GM06990 (cell line): ENCODE results near the gene HHIPL1.

Experiments
- DNase-seq: peaks from one replicate; pipeline ENCODE4 v3.0.0-alpha.2; 2011; ENCODE audit not compliant: insufficient read length; ENCODE audit errors: extremely low read depth
- H3K27me3 ChIP-seq: replicated peaks from 2 replicates; pipeline ENCODE4 v1.6.0; 2011; ENCODE audit warnings: low read length; ENCODE audit not compliant: control insufficient read depth, insufficient read depth
- H3K36me3 ChIP-seq: 2 replicates; pipeline ENCODE4 v1.5.1; 2011; ENCODE audit warnings: low read length; ENCODE audit not compliant: control insufficient read depth, insufficient read depth
- H3K4me3 ChIP-seq: replicated peaks from 2 replicates; pipeline ENCODE4 v1.5.1; 2011; ENCODE audit warnings: low read depth, mild to moderate bottlenecking, control low read depth, low read length
- TF ChIP-seq, protein P1 (sequence below): IDR thresholded peaks from 2 replicates; pipeline ENCODE4 v1.5.1; 2011; ENCODE audit warnings: low read length, control low read depth, mild to moderate bottlenecking, inconsistent platforms; ENCODE audit not compliant: insufficient read depth, poor library complexity, severe bottlenecking

Gene HHIPL1

DNA sequence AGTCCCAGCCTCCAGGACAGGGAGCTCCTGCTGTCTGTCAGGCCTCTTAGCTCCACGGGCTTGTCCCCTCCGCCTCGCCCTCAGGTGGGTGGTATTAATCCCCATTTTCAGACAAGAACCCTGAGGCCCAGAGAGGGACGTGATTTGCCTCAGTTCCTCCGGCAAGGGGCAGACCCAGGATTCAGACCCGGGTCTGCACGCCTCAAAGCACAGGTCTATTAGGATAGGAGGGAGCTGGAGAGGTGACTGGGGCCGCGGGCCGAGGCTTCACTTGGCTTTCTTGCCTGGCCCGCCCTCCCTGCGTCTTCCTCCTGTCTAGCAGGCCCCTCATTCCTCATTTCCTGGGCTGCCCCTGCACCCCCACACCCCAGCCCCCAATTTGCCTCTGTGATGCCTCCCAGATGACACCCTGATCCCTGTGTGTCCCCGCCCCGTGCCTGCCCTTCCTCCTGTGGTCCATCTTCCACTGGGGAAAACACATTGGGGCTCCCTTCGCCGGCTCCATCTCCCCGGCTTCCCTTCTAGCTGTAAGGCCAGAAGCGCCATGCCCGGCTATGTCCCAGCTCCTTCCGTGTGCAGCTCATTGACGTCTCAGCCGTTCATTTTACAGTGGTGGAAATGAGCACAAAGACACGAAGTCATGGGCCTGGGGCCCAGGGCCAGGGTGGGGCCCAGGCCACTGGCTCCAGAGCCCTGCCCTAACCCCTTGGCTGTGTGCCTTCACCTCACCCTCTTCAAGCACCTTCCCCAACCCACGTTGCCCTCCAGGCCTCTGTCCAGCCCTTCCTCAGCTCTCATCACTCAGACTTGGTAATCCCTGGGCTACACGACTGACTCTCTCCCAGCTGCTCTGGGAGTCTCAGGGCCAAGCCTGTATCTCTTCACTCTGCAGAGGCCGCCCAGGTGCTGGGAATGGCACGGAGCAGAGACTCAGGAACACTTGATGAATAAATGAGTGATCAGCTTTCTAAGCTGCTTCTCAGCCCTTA lies 23.7 kb downstream of the HHIPL1 start:
- Histone ChIP-seq H3K36me3 (no peaks in the 10 kb centered on the region), H3K27me3 (no peaks in the 10 kb centered on the region; the same call in 1 of the 2 replicates), H3K4me3 (no peak overlapping the region)
- no peak for DNase-seq
- TF ChIP-seq, protein P1, sequence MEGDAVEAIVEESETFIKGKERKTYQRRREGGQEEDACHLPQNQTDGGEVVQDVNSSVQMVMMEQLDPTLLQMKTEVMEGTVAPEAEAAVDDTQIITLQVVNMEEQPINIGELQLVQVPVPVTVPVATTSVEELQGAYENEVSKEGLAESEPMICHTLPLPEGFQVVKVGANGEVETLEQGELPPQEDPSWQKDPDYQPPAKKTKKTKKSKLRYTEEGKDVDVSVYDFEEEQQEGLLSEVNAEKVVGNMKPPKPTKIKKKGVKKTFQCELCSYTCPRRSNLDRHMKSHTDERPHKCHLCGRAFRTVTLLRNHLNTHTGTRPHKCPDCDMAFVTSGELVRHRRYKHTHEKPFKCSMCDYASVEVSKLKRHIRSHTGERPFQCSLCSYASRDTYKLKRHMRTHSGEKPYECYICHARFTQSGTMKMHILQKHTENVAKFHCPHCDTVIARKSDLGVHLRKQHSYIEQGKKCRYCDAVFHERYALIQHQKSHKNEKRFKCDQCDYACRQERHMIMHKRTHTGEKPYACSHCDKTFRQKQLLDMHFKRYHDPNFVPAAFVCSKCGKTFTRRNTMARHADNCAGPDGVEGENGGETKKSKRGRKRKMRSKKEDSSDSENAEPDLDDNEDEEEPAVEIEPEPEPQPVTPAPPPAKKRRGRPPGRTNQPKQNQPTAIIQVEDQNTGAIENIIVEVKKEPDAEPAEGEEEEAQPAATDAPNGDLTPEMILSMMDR, result no peak

DNA sequence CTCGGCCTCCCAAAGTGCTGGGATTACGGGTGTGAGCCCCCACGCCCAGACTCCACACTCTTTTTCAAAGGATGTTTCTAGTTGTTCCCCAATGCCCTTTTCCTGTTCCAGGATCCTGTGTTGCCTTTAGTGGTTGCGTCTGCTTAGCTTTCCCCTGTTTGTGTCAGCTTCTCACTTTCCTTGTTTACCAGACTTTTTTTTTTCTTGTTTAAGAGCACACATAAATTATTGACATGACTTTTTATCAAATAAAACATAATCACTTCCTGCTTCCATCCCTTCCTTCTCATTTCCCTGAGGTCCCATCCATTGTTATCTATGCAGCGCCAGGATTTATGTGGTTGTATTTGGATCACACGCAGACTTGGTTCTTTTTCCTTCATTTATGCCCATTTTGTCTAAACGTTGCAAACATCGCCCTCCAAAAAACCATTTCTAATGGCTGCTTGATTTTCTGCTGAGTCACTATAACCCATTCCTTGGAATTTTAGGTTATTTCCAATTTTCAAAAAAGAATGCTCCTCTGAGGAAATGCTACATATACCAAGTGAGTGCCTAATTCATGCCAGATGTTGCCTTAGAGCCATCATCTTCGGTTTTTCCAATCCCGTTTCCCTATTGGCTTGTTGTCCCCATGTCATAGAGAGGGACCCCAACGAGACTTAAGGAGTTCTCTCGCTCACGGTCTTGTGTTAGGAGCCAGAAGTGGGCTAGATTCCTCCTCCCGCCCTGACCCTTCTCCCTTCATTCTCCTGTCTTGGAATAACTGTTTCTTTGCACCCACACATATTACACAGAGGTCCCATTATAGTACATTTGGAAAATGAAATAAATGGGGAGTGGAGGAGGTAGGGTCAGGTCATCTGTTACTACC lies 25.7 kb downstream of the HHIPL1 start:
- DNase-seq, result no peak
- TF ChIP-seq, protein P1, result no peak
- no peak overlapping the region for H3K4me3 ChIP-seq
- H3K36me3 ChIP-seq, result no peaks in the 10 kb centered on the region
- no peaks in the 10 kb centered on the region for H3K27me3 ChIP-seq

DNA sequence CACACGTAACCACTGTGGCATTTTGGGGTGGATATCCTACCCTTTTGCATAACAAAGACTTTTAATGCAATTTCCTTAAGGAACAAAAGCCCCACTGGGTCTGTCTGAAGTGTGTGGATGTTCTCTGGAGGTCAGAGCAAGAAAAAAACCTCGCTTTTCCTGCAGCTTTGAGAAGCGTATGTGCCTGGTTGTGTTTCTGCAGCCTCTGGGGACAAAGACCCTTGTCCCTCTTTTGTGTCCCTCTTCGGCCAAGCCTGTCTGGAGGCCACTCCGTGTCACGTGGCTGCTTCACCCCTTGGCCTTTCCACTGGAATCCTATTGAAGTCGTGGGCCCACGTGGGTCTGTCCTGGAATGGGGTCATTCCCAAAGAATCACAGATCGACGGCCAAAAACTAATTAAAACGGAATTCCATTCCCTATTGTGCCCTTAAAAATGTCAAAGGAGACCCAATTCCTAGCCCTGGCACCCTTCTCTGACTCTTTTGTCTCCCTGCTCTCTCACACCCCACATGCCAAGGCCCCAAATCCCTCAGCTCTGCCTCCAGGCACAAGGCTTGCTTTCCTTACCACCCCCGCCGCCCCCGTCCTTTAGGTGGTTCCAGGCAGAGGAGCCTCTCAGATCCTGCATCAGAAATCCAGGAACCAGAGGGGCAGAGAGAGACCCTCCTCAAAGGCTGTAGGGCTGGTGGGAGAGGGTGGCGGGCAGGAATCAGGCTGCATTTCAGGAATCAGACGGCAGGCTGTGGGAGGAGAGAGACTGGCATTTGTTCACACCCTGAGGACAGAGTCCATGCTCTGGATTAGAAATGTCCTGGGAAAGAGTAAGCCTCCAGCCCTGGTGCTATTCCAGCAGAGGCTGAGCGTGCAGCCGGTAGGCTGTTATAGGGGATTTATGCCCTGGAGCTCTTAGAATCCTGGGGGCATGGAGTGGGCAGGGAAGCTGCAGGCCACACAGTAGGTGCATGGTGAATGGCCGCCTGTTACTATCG lies 26.6 kb downstream of the HHIPL1 start:
- no peak for DNase-seq
- H3K4me3 ChIP-seq, result no peak overlapping the region
- no peaks in the 10 kb centered on the region for H3K27me3 ChIP-seq
- TF ChIP-seq, protein P1, result no peak
- H3K36me3 ChIP-seq, result no peaks in the 10 kb centered on the region

DNA sequence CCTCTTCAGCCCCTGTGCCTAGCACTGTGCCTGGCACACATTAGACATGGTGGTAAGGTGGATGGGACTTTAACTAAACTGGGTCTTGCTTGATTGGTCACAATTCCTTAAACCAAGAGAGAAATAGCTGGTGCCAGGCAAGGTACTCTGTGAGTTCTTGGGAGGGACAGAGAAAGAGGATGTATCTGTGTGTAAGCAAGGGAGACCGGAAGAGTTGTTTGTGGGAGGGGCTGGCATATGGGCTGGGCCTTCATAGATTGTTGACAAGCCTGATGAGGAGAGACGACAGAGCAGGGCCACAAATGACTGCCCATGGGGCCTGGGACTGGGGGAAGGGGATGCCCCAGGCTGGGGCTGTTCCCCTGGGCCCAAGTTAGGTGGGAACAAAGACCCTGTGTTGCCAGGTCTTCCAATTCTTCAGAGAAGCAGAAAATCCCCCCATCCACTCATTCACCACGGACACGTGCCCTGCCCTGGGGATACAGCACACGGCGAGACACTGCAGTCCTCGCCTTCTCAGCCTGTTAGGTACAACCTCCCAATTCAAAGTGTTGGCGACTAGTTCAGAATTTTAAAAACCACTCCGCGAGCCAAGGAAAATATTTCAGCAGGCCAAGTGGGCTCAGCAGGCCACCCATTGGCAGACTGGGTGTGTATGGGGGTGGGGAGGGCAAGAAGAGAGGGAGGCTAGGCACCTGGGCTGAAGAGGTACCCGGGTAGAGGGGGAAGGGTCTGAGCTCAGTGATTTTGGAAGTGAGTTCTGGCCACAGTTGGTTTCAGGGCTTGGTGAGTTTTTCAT lies 27.8 kb downstream of the HHIPL1 start:
- no peak for DNase-seq
- Histone ChIP-seq H3K27me3 (no peaks in the 10 kb centered on the region), H3K4me3 (no peak overlapping the region), H3K36me3 (no peaks in the 10 kb centered on the region)
- TF ChIP-seq, protein P1, result no peak
